Measurements from ENCODE around the gene TMEM259.

The TMEM259 gene

GRCh38 chr19:1017906-1018305 lies 3.0 kb downstream of the TMEM259 start:
- no peak for DNase-seq (ENCODE audit: low read depth in 1 of 2, low spot score in 1 of 2)

GRCh38 chr19:1017115-1017905 lies 3.6 kb downstream of the TMEM259 start:
- no peak for DNase-seq (ENCODE audit: low read depth in 1 of 2, low spot score in 1 of 2)

GRCh38 chr19:1016647-1017114 lies 4.2 kb downstream of the TMEM259 start:
- no peak for DNase-seq (ENCODE audit: low read depth in 1 of 2, low spot score in 1 of 2)

GRCh38 chr19:1015782-1016646 lies 4.9 kb downstream of the TMEM259 start:
- DNase-seq (ENCODE audit: low read depth in 1 of 2, low spot score in 1 of 2) = no peak

GRCh38 chr19:1015061-1015781 lies 5.7 kb downstream of the TMEM259 start:
- DNase-seq (ENCODE audit: low read depth in 1 of 2, low spot score in 1 of 2) = no peak

GRCh38 chr19:1014161-1015060 lies 6.5 kb downstream of the TMEM259 start:
- DNase-seq (ENCODE audit: low read depth in 1 of 2, low spot score in 1 of 2) = no peak

- no peak for DNase-seq (ENCODE audit: low read depth in 1 of 2, low spot score in 1 of 2)
Measured at GRCh38 chr19:1013218-1013617, 7.7 kb downstream of the TMEM259 start.

- no peak for DNase-seq (ENCODE audit: low read depth in 1 of 2, low spot score in 1 of 2)
Measured at GRCh38 chr19:1012334-1012733, 8.6 kb downstream of the TMEM259 start.

- no peak for DNase-seq (ENCODE audit: low read depth in 1 of 2, low spot score in 1 of 2)
Measured at GRCh38 chr19:1011831-1012333, 9.0 kb downstream of the TMEM259 start.

- DNase-seq (ENCODE audit: low read depth in 1 of 2, low spot score in 1 of 2) = no peak
Measured at GRCh38 chr19:1010586-1011510, 10.1 kb downstream of the TMEM259 start.

- DNase-seq (ENCODE audit: low read depth in 1 of 2, low spot score in 1 of 2) = no peak
Measured at GRCh38 chr19:1009981-1010538, 10.9 kb downstream of the TMEM259 start.

GRCh38 chr19:1009041-1009980 lies 11.6 kb downstream of the TMEM259 start:
- DNase-seq (ENCODE audit: low read depth in 1 of 2, low spot score in 1 of 2) = no peak

- DNase-seq (ENCODE audit: low read depth in 1 of 2, low spot score in 1 of 2) = no peak
Measured at GRCh38 chr19:1008268-1009040, 12.5 kb downstream of the TMEM259 start.

GRCh38 chr19:1007399-1008251 lies 13.3 kb downstream of the TMEM259 start:
- DNase-seq (ENCODE audit: low read depth in 1 of 2, low spot score in 1 of 2) = no peak

- DNase-seq (ENCODE audit: low read depth in 1 of 2, low spot score in 1 of 2) = no peak
Measured at GRCh38 chr19:1006711-1007398, 14.1 kb downstream of the TMEM259 start.

Data from stimulated activated CD4-positive, alpha-beta T cell treated with anti-CD3 and anti-CD28 coated beads, Interleukin-15, amount 100 ng/mL, for 1 hour (primary cell).